Choroid plexus epithelial cell (primary cell): Measurements from ENCODE around the gene TMX4.
A peak's percentile ranks its signal among the peaks of the same experiment; 100 is the strongest.

ENCODE experiments used
- DNase-seq: peaks from one replicate; pipeline ENCODE4 v3.0.0-alpha.2; 2010; ENCODE audit warnings: low read depth
- H3K4me3 ChIP-seq: 2 replicates; pipeline ENCODE4 v1.5.1; 2011; ENCODE audit warnings: low read depth, mild to moderate bottlenecking, control low read depth, low read length, moderate library complexity
- TF ChIP-seq, protein P1 (sequence below): conservative IDR thresholded peaks from 2 replicates; pipeline ENCODE4 v1.5.1; 2011; ENCODE audit warnings: low read depth, mild to moderate bottlenecking, control low read depth, inconsistent platforms, low read length, moderate library complexity

TMX4 gene

DNA sequence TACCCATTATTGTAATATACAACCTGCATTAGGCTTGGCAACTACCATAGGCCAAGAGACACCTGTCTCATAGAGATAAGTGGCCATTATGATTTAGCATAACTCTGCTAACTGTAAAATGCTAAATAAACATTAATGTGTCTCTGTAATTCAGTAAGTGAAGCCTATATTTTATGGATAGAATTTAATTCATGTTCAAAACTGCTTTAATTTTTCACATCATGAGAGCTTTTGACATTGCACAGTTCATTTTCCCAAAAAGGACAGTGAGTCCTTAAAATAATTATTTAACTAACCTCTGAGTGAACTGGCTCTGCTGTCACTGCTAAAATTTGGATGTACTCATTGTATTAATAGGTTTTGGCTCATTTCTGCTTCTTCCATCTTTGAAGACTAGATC lies 41.4 kb upstream of the TMX4 start:
- DNase-seq = no peak
- H3K4me3 ChIP-seq = no peak overlapping the region
- TF ChIP-seq, protein P1, sequence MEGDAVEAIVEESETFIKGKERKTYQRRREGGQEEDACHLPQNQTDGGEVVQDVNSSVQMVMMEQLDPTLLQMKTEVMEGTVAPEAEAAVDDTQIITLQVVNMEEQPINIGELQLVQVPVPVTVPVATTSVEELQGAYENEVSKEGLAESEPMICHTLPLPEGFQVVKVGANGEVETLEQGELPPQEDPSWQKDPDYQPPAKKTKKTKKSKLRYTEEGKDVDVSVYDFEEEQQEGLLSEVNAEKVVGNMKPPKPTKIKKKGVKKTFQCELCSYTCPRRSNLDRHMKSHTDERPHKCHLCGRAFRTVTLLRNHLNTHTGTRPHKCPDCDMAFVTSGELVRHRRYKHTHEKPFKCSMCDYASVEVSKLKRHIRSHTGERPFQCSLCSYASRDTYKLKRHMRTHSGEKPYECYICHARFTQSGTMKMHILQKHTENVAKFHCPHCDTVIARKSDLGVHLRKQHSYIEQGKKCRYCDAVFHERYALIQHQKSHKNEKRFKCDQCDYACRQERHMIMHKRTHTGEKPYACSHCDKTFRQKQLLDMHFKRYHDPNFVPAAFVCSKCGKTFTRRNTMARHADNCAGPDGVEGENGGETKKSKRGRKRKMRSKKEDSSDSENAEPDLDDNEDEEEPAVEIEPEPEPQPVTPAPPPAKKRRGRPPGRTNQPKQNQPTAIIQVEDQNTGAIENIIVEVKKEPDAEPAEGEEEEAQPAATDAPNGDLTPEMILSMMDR = no peak

DNA sequence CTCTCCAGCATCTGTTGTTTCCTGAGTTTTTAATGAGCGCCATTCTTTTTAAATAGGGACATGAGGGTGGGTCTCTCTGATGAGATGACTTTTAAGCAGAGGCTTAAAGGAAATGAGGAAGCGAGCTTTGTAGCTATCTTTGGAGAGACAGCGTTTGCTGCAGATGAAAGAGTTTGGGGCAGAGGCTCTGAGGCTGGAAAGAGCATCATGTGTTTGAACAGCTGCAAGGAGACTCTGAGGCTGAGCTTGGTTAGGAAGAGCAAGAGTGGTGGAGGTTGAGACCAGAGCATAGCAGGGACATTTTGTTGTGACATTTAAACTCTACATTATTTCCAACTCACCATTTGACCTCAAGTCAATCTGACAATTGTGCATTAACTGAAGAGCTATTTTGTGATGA lies 38.3 kb upstream of the TMX4 start:
- TF ChIP-seq, protein P1 = no peak
- no peak for DNase-seq
- no peak overlapping the region for H3K4me3 ChIP-seq

DNA sequence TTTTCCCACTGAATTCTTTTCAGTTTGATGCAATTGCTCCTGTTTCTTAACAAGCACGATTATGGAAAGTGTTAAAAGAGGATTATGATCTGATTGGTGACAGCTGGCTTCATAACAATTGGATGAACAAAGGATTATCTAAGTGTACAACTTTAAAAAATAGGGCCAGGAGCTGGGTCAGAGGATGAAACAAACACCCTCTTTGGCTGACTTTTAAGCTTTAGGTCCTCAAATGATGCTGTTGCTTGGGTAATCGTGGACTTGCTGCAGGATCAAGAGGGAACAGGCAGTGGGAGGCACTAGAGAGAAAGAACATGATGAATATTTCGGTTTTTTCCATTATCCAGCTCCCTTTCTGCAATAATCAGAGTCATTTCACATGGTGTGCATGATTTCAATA lies 35.5 kb upstream of the TMX4 start:
- DNase-seq = no peak
- H3K4me3 ChIP-seq = no peak overlapping the region
- TF ChIP-seq, protein P1 = no peak

DNA sequence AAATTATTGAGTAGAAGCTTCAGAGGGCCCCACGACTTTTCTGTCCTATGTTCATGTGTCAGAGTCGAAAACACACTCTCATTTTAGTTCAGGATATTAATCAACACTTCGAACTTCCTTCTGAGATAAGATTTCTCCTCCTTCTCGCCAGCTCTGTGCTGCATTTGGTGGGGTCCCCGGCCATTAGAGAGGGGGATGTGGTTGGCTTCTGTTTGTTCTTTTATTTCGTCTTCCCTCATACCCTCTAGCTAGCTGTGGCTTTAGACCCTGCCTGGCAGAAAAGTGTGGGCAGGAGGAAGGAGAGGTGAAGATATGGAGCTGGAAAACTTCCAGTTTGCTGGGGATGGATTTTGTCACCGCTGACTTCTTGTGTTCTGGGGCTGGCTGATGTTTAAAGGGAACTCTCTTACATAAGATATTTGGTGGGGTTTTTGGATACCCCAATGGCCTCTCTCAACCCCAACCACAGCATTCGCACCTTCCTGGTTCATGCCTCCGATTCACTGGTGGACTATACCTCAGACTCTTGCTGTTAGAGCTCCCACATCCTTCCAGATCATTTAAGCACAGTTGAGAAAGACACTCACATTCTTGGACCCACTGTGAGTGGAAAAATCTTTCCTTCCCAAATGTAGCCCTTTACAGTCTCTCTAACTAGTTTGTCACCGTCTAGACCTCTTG lies 30.7 kb upstream of the TMX4 start:
- no peak for DNase-seq
- TF ChIP-seq, protein P1 = no peak
- H3K4me3 ChIP-seq = no peak overlapping the region

DNA sequence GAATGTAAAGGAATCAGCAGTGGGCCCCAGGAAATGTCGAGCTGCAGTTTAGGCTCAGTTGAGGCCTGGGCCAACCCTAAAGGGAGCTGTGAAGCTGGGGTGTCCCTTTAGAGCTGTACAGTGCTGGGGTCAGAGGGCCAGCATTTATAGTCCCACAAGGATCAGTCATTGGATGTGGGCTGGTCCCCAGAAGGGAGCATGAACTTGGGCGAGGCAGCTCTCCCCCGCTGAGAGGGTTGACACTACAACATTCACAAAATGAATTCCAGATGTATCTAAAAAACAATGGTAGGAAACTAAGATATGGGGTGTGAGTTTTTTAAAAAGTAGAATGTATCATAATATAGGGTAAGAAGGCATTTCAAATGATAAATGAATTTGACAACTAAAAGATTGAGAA lies 29.7 kb upstream of the TMX4 start:
- no peak for DNase-seq
- TF ChIP-seq, protein P1 = no peak
- no peak overlapping the region for H3K4me3 ChIP-seq

DNA sequence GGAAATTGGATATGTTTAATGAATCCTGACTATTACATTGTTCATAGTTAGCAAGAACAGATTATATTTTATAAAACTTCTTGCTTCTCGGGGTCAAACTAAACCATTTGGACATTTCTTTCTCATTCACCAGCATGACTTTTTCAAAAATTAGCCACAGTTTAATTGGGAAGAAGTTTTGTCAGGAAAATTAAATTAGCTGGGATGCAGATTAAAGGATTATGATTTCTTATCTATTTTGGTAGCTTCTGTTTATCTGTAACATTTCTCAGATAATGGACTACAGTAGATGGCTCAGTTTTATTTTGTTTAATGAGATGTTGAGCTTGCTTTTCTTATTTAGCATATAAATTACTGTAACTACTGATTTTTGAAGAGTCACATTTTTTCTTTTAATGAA lies 26.4 kb upstream of the TMX4 start:
- no peak overlapping the region for H3K4me3 ChIP-seq
- DNase-seq = no peak
- TF ChIP-seq, protein P1 = no peak

DNA sequence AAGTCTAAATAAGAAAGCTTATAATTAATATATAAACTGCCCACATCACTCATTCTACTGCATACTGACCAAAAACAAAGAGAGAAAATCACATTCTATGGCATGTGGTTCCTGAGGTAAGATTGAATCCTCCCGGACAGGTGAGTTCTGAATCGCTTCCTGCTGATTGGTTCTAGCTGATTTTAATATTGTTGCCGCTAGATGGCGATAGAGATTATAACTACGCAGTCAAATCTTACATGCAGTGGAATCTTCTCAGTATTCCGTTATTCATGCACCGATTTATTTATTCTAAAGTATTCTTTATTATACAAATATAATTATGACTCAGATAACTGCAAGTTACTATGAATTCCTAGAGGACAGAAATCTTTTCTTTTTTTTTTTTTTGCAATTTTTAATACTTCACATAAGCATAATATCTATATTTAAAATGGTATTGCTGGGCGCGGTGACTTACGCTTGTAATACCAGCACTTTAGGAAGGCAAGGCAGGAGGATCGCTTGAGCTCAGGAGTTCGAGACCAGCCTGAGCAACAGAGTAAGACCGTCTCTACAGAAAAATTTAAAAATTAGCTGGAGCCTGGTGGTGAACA lies 24.2 kb upstream of the TMX4 start:
- H3K4me3 ChIP-seq = no peak overlapping the region
- TF ChIP-seq, protein P1 = peak; percentile 66
- DNase-seq = peak; percentile 78
